HG02884 (cell line): ENCODE results near the gene GALNT18.

Experiments used
- ATAC-seq: cut with Tn5 transposase; IDR thresholded peaks from one replicate; pipeline ENCODE4 v1.9.1; 2021; ENCODE audit warnings: mild to moderate bottlenecking, moderate library complexity; ENCODE audit not compliant: unreplicated experiment

GALNT18 gene

DNA sequence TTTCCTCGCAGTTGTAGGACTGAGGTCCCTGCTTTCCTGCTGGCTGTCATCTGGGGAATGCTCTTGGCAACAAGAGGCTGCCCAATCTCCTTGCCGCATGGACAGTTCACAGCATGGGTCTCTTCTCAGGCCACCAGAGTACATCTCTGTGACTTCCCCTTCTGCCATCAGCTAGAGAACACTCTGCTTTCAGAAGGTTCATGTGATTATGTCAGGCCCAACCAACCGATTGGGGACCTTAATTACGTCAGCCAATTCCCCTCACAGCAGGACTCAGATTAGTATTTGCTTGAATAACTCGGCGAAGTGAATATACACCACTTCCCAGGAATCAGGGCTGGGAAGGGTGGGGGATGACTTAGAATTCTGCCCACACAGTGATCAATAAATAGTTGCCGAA, 206.8 kb downstream of the GALNT18 start:
- no peak for ATAC-seq

GRCh38 chr11:11413776-11414175, 208.0 kb downstream of the GALNT18 start:
- ATAC-seq: no peak

- no peak for ATAC-seq
These were observed 210.3 kb downstream of the GALNT18 start for GRCh38 chr11:11411401-11411985.

DNA sequence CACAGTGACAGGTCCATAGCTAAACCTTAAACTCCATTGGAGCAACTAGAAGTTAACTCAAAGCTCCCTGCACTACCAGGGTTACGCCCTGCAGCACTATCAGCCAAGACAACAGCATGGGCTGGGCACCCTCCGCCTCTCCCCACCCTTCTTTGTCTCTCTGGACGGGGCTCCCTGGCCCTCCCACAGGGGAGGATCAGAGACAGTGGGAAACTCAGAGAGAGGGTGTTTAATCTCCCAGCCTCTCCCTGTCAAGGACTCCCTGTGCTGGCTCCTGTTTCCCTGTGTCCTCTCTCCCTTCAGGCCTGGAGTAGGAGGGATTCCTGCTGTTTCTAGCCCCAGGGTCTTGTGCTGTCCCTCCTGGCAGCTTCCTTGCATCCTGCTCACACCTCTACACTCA, 211.9 kb downstream of the GALNT18 start:
- ATAC-seq: no peak

DNA sequence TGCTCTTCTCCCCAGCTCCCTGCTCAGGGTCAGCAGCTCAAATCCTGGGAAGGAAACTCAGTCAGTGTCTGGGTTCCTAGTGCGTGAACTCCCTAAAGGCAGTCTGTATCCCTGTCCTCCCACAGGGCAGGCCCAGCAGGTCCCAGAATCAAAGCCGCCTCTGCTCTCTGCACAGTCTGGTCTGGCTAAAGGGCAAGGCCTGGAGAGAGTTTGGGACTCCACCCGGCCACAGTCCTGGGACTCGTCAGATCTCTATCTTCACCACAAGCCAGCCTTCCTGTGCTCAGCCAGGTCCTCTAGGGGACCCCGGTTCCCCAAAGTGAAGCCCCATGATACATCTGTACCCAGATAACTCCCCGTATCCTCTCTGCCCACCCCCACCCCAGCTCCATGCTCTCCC, 212.6 kb downstream of the GALNT18 start:
- ATAC-seq: no peak

- ATAC-seq: no peak
These were observed 213.2 kb downstream of the GALNT18 start for GRCh38 chr11:11408436-11409221.

DNA sequence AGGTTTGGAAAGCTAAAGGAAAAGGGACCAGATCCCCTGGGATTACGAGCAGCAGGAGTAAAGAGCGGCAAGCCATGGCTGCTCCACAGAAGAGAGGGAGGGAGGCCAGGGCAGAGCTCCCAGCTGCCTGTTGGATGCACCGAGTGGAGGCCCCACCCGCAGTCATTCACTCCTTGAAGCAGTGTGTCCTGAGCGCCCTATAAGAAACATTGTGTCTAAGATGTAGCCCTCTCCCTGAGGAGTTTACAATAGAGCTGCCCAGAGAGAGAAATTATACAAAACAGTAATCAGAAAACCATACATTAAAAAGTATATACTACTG, 214.1 kb downstream of the GALNT18 start:
- no peak for ATAC-seq

DNA sequence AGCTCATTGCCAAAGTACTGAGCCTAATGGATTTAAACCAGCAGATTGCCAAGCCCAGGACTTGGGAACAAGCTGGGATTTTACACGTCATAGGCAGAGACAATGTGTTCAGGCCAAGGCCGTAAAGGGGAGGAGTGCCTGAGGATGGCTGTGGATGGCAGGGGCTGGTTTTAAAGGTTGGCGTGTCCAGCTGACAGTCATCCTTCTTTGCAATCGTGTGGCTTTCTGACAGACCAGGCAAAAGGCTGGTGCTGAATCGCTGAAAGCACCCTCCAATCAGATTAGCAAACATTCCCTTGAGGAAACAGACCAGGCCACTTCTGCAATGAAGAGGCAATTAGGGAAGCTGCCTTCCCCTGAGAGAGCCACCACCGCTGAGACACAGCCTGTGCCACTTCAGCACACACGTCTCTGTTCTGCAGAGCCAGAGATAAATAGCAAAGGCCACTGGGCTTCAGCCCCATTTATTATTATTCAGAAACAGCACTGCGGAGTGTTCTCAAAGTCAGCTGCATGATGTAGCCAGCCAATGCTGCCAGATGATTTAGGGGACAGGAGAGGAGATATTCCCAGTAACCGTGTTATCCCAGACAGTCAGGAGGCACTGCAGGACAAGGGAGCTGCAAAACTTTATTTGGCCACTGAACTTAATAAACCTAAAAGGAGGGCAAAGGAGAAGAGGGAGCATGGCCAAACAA, 214.6 kb downstream of the GALNT18 start:
- no peak for ATAC-seq

DNA sequence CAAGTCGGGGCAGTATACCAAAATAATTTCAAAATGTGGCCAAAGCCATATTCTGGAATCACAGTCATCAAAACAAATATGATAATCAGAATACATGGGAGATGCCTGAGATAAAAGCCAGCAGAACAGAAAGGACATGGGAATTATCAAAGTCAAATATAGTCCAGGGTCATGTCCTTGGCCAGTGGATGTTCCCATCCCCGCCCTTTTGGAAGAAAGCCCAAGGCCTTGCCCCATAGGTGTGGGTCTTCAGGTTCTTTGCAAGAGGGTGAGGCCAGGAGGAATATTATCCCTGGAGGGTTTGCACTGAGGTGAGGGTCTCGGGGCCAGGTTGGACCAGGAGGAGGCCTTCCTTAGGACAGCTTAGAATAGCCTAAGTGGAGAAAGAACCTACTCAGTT, 215.2 kb downstream of the GALNT18 start:
- no peak for ATAC-seq

- ATAC-seq: no peak
These were observed 217.8 kb downstream of the GALNT18 start for GRCh38 chr11:11403763-11404725.

- ATAC-seq: no peak
These were observed 219.8 kb downstream of the GALNT18 start for GRCh38 chr11:11401960-11402535.

GRCh38 chr11:11400635-11401232, 221.1 kb downstream of the GALNT18 start:
- no peak for ATAC-seq

DNA sequence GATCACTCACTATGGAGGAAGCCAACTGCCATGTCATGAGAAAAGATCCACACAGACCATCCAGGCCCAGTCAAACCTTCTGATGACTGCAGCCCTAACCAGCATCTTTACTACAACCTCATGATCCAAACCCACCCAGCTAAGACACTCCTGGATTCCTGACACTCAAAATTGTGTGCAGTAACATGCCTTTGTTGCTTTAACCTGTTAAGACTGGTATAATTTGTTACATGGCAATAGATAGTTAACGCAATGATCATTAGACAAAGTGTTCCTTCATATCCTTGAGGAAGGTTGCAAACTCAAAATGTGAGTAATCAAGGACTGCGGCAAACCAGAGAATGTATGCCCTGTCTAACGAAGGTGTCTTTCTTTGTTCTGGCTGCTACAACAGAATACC, 221.7 kb downstream of the GALNT18 start:
- no peak for ATAC-seq

DNA sequence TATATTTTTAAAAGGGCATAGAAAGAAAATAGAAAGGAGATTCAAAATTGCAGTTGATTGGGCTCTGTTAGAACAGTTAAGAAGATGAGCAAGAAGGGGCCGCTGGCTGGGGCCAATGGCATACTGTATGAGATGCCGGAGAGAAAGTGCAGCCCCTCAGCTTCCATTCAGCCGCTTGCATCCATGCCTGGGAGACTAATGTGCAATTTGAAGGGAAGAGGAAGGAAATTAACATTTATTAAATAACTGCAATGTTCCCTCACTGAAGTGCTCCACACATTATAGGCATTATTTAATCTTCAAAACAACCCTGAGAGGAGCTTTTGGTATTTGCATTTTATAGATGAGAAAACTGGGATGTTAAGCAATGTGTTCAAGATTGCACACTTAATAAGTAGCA, 224.0 kb downstream of the GALNT18 start:
- no peak for ATAC-seq

GRCh38 chr11:11397036-11397415, 224.8 kb downstream of the GALNT18 start:
- ATAC-seq: no peak

GRCh38 chr11:11396301-11397035, 225.3 kb downstream of the GALNT18 start:
- no peak for ATAC-seq

DNA sequence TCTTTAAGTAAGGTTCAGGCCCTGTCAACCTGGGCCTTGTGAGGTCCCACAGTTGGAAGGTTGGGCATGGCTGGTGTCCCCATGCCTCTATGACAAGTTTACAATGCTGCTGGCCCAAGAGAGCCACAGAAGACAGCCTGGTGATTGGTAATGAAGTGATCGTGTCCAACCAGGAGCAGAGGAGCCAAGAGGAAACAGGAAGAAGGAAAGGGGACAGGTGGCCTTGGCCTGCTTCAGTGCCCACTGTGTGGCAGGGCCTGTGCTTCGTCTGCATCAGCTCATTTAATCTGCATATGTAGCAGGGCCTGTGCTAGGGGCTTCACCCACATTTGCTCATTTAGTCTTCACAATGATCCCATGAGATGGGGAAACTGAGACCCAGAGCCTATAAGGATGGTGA, 226.7 kb downstream of the GALNT18 start:
- no peak for ATAC-seq

DNA sequence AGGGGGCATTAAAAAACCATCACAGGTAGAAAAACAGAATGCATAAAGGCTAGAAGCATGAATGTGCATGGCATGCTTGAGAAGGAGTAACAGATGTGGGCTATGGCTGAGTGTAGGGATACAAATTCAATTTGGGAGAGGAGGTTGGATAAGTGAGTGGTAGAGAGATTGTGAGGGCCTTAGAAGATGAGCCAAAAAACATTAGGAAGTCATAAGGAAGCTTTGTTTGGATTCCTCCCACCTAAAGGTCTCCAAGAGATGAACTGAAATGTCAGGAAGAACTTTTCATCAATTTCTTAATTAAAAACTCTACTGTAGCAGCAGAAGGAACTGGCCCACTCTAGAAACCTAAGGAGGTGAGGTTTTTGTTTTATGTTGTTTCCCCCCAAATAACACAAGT, 227.6 kb downstream of the GALNT18 start:
- no peak for ATAC-seq

DNA sequence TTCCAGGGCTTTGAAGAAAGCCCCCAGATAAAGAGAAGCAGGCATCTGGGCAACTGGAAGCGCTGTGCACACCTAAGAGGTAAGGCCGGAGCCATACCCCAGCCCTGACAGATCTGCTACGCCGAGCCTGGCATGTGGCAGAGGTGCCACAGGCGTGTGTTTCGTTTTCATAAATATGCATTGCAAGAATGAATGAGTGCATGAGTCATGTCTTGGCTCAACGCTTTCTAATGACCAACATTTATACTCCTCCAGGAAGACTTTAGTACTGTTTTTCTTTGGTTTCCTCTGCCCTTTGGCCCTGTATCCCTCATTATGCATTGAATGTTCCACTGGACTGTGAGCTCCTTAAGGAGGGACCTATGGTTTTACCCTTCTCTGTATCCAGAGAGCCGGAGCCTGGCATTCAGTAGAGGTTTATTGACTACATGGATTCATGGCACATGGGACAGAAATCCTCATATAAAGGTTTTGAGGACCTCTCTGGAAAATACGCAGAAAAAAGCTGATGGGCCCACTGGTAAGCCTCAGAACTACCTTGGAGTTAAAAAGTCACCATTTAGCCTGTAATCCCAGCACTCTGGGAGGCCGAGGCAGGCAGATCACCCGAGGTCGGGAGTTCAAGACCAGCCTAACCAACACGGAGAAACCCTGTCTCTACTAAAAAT, 229.9 kb downstream of the GALNT18 start:
- no peak for ATAC-seq
